Lung (tissue), 12 donors: Measurements from ENCODE around the gene KIF25. TPM values are rescaled to one million over a fixed set of nuclear protein-coding genes. Genes with fewer than 3 reads are reported as not detected.
A peak's percentile ranks its signal among the peaks of the same experiment; 100 is the strongest.

Experiments
- ATAC-seq: fragments of 200-7000 bp; cut with Tn5 transposase; one replicate; pipeline ENCODE4 v1.9.1; 2020; ENCODE audit warnings: moderate number of reproducible peaks; ENCODE audit not compliant: insufficient read depth, low FRiP score
- DNase-seq, 3 donors: peaks; one replicate each; pipeline ENCODE4 v3.0.0-alpha.2; 2013 to 2017
- H3K27ac ChIP-seq, 2 donors: one replicate each; pipeline ENCODE4 v1.5.1; 2013; ENCODE audit warnings: mild to moderate bottlenecking in 2 of 2, moderate library complexity in 2 of 2, control low read depth in 1 of 2, inconsistent platforms in 1 of 2, low read depth in 1 of 2, low read length in 1 of 2
- H3K27me3 ChIP-seq, 3 donors: one replicate each; pipeline ENCODE4 v1.5.1; 2013; ENCODE audit warnings: low read length in 2 of 3; ENCODE audit not compliant: control insufficient read depth in 3 of 3, insufficient read depth in 3 of 3
- H3K36me3 ChIP-seq, 4 donors: one replicate each; pipeline ENCODE4 v1.5.1; 2013; ENCODE audit warnings: low read length in 4 of 4, mild to moderate bottlenecking in 1 of 4, moderate library complexity in 1 of 4; ENCODE audit not compliant: control insufficient read depth in 4 of 4, insufficient read depth in 4 of 4
- H3K4me1 ChIP-seq, 5 donors: one replicate each; pipeline ENCODE4 v1.5.1; 2013; ENCODE audit warnings: low read length in 5 of 5, mild to moderate bottlenecking in 2 of 5, moderate library complexity in 1 of 5; ENCODE audit not compliant: control insufficient read depth in 5 of 5, insufficient read depth in 5 of 5
- H3K4me3 ChIP-seq: one replicate; pipeline ENCODE4 v1.5.1; 2013; ENCODE audit warnings: mild to moderate bottlenecking, control low read depth, moderate library complexity
- H3K9ac ChIP-seq, 2 donors: one replicate each; pipeline ENCODE4 v1.5.1; 2013; ENCODE audit warnings: low read length in 2 of 2, control low read depth in 1 of 2; ENCODE audit not compliant: insufficient read depth in 1 of 2
- H3K9me3 ChIP-seq, 4 donors: one replicate each; pipeline ENCODE4 v1.5.1; 2013; ENCODE audit warnings: low read length in 3 of 4, mild to moderate bottlenecking in 1 of 4, moderate library complexity in 1 of 4; ENCODE audit not compliant: control insufficient read depth in 4 of 4, insufficient read depth in 3 of 4
- CTCF ChIP-seq: IDR thresholded peaks from 2 replicates; pipeline ENCODE4 v1.5.1; 2012; ENCODE audit warnings: mild to moderate bottlenecking; ENCODE audit errors: control extremely low read depth, extremely low read depth
- whole genome bisulfite sequencing, 2 donors: extraction: QIAGEN DNeasy Blood & Tissue Kit; methylation state at CpG; one replicate each; pipeline ENCODE4 v1.1.7; 2013; 5-methylcytosine and 5-hydroxymethylcytosine counted together
- polyA plus RNA-seq, 2 donors: library from polyadenylated mRNA; stranded (reverse); fragments of 200-250 nt; gene quantifications; one replicate each; pipeline ENCODE4 v1.2.1, GENCODE V29; 2013
- total RNA-seq, 2 donors: library from RNA; depleted of rRNA in 1 of 2; stranded (reverse); fragments of >200 nt in 1 of 2; gene quantifications; one replicate each; pipeline ENCODE4 v1.2.1, GENCODE V29; 2014 to 2021
- donor health status: control.
- donor health status: control.
- donor health status: Bipolar disorder and iron deficiency.
- donor health status: healthy.
- donor health status: DM: yes; HTN: yes; CAD: no.

KIF25 gene
- total and polyA plus RNA-seq, 4 donors = 0.24 to 5.3 (median 0.53) TPM

GRCh38 chr6:167996424-167997199, 859 bp upstream of the KIF25 start:
- H3K36me3 ChIP-seq = peaks cover 0 to 5% (median 0%) of the 10 kb centered on the region in 4 donors
- peak in 2 of 3 donors; percentile 53 to 58 for DNase-seq
- no peak overlapping the region for H3K27ac ChIP-seq
- no peak overlapping the region for H3K4me3 ChIP-seq
- 52 to 63% methylated on average over 38 to 43 of the region's 43 CpGs for WGBS, 2 donors
- H3K9me3 ChIP-seq = peaks cover 0 to 2% (median 0%) of the 10 kb centered on the region in 4 donors
- no peak for ATAC-seq
- TF ChIP-seq CTCF = no peak
- peaks cover 0 to 4% (median 0%) of the 10 kb centered on the region in 5 donors for H3K4me1 ChIP-seq
- H3K27me3 ChIP-seq = no peaks in the 10 kb centered on the region
- H3K9ac ChIP-seq = no peak overlapping the region

DNA sequence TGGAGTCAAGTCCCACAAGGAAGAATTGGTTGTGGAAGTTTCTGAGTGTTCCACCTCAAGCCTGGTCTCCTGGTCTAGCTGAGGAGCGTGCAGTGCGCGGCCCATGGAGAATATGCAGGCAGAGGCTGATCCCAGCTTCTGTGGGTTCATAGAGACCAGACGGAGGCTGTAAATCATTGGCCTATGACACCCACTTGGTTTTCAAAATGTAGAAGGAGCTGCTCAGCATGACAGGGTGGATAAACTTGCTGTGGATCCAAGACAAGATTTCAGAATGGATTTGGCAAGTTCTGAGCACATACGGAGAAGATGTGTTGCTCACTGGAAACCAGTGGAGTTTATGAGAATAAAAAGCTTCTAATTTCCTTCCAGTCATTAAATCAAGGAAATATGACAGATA, 744 bp downstream of the KIF25 start:
- ATAC-seq = no peak
- H3K9me3 ChIP-seq = peaks cover 0 to 2% (median 0%) of the 10 kb centered on the region in 4 donors
- no peaks in the 10 kb centered on the region for H3K27me3 ChIP-seq
- no peak overlapping the region for H3K4me3 ChIP-seq
- no peak for DNase-seq
- peaks cover 0 to 5% (median 0%) of the 10 kb centered on the region in 4 donors for H3K36me3 ChIP-seq
- H3K9ac ChIP-seq = no peak overlapping the region
- 82 to 88% methylated on average over 5 of the region's 5 CpGs for WGBS, 2 donors
- TF ChIP-seq CTCF = no peak
- peaks cover 0 to 4% (median 0%) of the 10 kb centered on the region in 5 donors for H3K4me1 ChIP-seq
- no peak overlapping the region for H3K27ac ChIP-seq

DNA sequence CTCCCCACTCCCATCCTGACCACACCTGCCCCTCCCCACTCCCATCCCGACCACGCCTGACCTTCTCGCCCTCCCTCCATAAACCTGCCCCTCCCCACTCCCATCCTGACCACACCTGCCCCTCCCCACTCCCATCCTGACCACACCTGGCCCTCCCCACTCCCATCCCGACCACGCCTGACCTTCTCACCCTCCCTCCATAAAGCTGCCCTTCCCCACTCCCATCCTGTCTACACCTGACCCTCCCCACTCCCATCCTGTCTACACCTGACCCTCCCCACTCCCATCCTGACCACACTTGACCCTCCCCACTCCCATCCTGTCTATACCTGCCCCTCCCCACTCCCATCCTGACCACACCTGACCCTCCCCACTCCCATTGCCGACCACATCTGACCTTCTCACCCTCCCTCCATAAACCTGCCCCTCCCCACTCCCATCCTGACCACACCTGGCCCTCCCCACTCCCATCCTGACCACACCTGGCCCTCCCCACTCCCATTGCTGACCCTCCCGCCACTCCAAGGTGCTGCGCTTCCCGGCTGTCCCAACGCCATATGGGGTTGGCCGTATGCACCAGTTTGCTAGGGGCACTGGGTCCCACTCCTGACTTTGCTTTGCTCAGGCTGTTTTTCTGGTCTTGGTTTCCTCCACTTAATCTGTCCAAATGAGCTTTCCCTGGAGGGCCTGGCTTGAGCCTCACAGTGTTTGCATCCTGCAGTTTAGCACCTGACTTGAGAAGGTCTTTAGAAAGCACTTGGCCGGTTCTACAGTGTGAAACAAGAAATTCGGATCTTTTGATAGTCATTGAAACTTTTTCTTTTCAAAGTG, 2.9 kb downstream of the KIF25 start:
- Histone ChIP-seq H3K4me3 (no peak overlapping the region), H3K9me3 (no peaks in the 10 kb centered on the region), H3K27me3 (no peaks in the 10 kb centered on the region), H3K27ac (no peak overlapping the region), H3K9ac (no peak overlapping the region), H3K36me3 (no peaks in the 10 kb centered on the region), H3K4me1 (peaks cover 0 to 4% (median 0%) of the 10 kb centered on the region in 5 donors)
- TF ChIP-seq CTCF = no peak
- ATAC-seq = no peak
- WGBS, 2 donors = 80 to 91% methylated on average over 13 of the region's 13 CpGs
- DNase-seq = no peak
